GM23338 (cell line): ENCODE data around the gene OTOG. TPM values are rescaled to one million over a fixed set of nuclear protein-coding genes. Genes with fewer than 3 reads are reported as not detected.

Source experiments
- ATAC-seq: fragments of 200-7000 bp; cut with Tn5 transposase; 3 replicates; pipeline ENCODE4 v1.9.1; 2020
- DNase-seq: peaks from one replicate; pipeline ENCODE4 v3.0.0-alpha.2; 2015; ENCODE audit warnings: low spot score
- H2AFZ ChIP-seq: fragments of 200-600 bp; sonication (generic); 2 replicates; pipeline ENCODE4 v1.8.0; 2016; ENCODE audit warnings: antibody characterized with exemption, mild to moderate bottlenecking, moderate library complexity
- H3F3A ChIP-seq: fragments of 200-600 bp; sonication (generic); replicated peaks from 2 replicates; pipeline ENCODE4 v1.8.0; 2017; ENCODE audit warnings: antibody characterized with exemption, mixed run types, low read depth
- H3K27ac ChIP-seq: fragments of 200-600 bp; sonication (generic); 2 replicates; pipeline ENCODE4 v1.6.1; 2016; ENCODE audit warnings: low read depth
- H3K27me3 ChIP-seq: fragments of 200-600 bp; sonication (generic); 2 replicates; pipeline ENCODE4 v1.8.0; 2016; ENCODE audit warnings: mild to moderate bottlenecking, mixed run types, moderate library complexity; ENCODE audit not compliant: insufficient read depth
- H3K36me3 ChIP-seq: fragments of 200-600 bp; sonication (generic); 2 replicates; pipeline ENCODE4 v1.8.0; 2016; ENCODE audit warnings: mild to moderate bottlenecking; ENCODE audit not compliant: insufficient read depth
- H3K4me1 ChIP-seq: fragments of 200-600 bp; sonication (generic); 2 replicates; pipeline ENCODE4 v1.8.0; 2016; ENCODE audit warnings: mild to moderate bottlenecking, moderate library complexity; ENCODE audit not compliant: insufficient read depth
- H3K4me2 ChIP-seq: fragments of 200-600 bp; sonication (generic); 2 replicates; pipeline ENCODE4 v1.7.1; 2017; ENCODE audit warnings: mixed run types
- H3K4me3 ChIP-seq: fragments of 200-600 bp; sonication (generic); 2 replicates; pipeline ENCODE4 v1.6.1; 2016; ENCODE audit warnings: mixed run types
- H3K79me2 ChIP-seq: fragments of 200-600 bp; sonication (generic); replicated peaks from 2 replicates; pipeline ENCODE4 v1.8.0; 2017; ENCODE audit warnings: mild to moderate bottlenecking; ENCODE audit not compliant: insufficient read depth
- H3K9me2 ChIP-seq: fragments of 200-600 bp; sonication (generic); 2 replicates; pipeline ENCODE4 v1.8.0; 2017; ENCODE audit not compliant: insufficient read depth
- H4K20me1 ChIP-seq: fragments of 200-600 bp; sonication (generic); replicated peaks from 2 replicates; pipeline ENCODE4 v1.8.0; 2017; ENCODE audit warnings: mild to moderate bottlenecking; ENCODE audit not compliant: insufficient read depth
- H3K27ac Mint-ChIP-seq: 2 replicates; pipeline ENCODE4 v1.8.0; 2020; ENCODE audit warnings: inconsistent platforms, mild to moderate bottlenecking, moderate library complexity, mixed read lengths
- H3K27me3 Mint-ChIP-seq: 3 replicates; pipeline ENCODE4 v1.8.0; 2022; ENCODE audit warnings: low read depth, mild to moderate bottlenecking, moderate library complexity, mixed read lengths, inconsistent platforms; ENCODE audit not compliant: insufficient read depth, poor library complexity
- H3K36me3 Mint-ChIP-seq: 3 replicates; pipeline ENCODE4 v1.8.0; 2021; ENCODE audit warnings: low read depth, mild to moderate bottlenecking, inconsistent platforms, moderate library complexity, mixed read lengths
- H3K4me1 Mint-ChIP-seq: 3 replicates; pipeline ENCODE4 v1.8.0; 2020; ENCODE audit warnings: mild to moderate bottlenecking, inconsistent platforms, mixed read lengths
- H3K4me3 Mint-ChIP-seq: 3 replicates; pipeline ENCODE4 v1.8.0; 2021; ENCODE audit warnings: moderate library complexity, mild to moderate bottlenecking, inconsistent platforms, mixed read lengths
- H3K9me3 Mint-ChIP-seq: 3 replicates; pipeline ENCODE4 v1.8.0; 2020; ENCODE audit warnings: moderate library complexity, mild to moderate bottlenecking, inconsistent platforms, mixed read lengths
- CREB1 ChIP-seq: fragments of 250-450 bp; sonication (Bioruptor Pico); IDR thresholded peaks from 2 replicates; pipeline ENCODE4 v1.5.0; 2020; ENCODE audit warnings: low read depth, mild to moderate bottlenecking, moderate library complexity
- EZH2phosphoT487 ChIP-seq: fragments of 200-600 bp; sonication (generic); IDR thresholded peaks from one replicate; pipeline ENCODE4 v1.8.1; 2018; ENCODE audit warnings: antibody characterized with exemption; ENCODE audit not compliant: unreplicated experiment
- NANOG ChIP-seq: IDR thresholded peaks from 2 replicates; pipeline ENCODE4 v1.6.1; 2016; ENCODE audit warnings: antibody characterized with exemption, borderline replicate concordance
- POLR2AphosphoS5 ChIP-seq: IDR thresholded peaks from 2 replicates; pipeline ENCODE4 v1.6.1; 2016; ENCODE audit warnings: antibody characterized with exemption, low read depth
- STAT1 ChIP-seq: IDR thresholded peaks from one replicate; pipeline ENCODE4 v1.6.1; 2016; ENCODE audit warnings: antibody characterized with exemption; ENCODE audit not compliant: unreplicated experiment
- ZNF114 ChIP-seq: fragments of 250-450 bp; sonication (Bioruptor Pico); IDR thresholded peaks from 2 replicates; pipeline ENCODE4 v1.5.0; 2020; ENCODE audit warnings: mild to moderate bottlenecking, moderate library complexity
- ZNF331 ChIP-seq: fragments of 250-450 bp; sonication (Bioruptor Pico); IDR thresholded peaks from 2 replicates; pipeline ENCODE4 v1.5.0; 2020; ENCODE audit warnings: low read depth, mild to moderate bottlenecking, moderate library complexity
- polyA plus RNA-seq: library from polyadenylated mRNA; unstranded; fragments of >200 nt; fragmentation: Nextera tagmentation; extraction: Ambion mirVana; gene quantifications from 2 replicates; pipeline ENCODE4 v1.2.1, GENCODE V29; 2016
- total RNA-seq: library from RNA; depleted of rRNA; stranded (reverse); fragments of >200 nt; shearing (Covaris generic); gene quantifications from 2 replicates; pipeline ENCODE4 v1.2.3, GENCODE V29; 2014
- TF ChIP-seq, protein P1 (sequence below): IDR thresholded peaks from 2 replicates; pipeline ENCODE4 v1.6.1; 2016; ENCODE audit warnings: antibody characterized with exemption
- TF ChIP-seq, protein P2 (sequence below), 2 experiments: fragments of 200-600 bp in 1 of 2; sonication (generic) in 1 of 2; conservative IDR thresholded peaks; 2 replicates each; pipeline versions ENCODE4 v1.5.1 to v1.6.1; 2016 to 2017; ENCODE audit warnings: antibody characterized with exemption in 2 of 2, low read depth in 2 of 2, mild to moderate bottlenecking in 2 of 2, moderate library complexity in 1 of 2
- TF ChIP-seq, protein P3 (sequence below): fragments of 250-450 bp; sonication (Bioruptor Pico); IDR thresholded peaks from 2 replicates; pipeline ENCODE4 v1.5.0; 2020; ENCODE audit warnings: mild to moderate bottlenecking, moderate library complexity

OTOG gene
- total and polyA plus RNA-seq, 2 experiments from 2014 or later, result 0.40 to 0.52 TPM

DNA sequence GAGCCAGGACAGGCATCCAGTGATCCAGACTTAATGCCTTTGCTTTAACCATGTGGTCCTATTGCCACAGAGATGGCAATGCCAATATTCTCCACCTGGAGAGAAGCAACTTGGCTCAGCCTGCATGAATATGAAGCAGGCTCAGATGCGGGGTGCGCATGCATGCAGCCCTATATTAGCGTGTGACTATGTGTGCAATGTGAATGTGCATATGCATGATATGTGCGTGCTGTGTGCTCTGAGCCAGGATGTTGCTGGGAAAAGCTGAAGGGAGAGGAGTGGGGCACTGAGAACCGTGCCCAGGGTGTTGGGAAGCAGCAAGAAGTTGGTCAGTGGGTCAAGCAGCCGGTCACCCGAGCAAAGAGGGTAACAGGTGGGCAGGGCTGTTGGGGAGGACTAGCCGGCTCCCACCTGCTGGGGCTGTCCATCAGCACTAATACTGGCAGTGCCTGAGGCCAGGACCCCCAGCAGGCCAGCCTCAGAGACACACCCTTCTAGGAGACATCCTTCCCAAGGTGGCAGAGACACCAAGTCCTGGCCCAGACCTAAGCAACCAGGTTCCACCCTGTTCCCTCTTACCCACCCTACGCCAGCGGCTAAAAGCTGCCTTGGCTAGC, 147.5 kb downstream of the OTOG start (continued):
- no peak for TF ChIP-seq NANOG
- TF ChIP-seq CREB1 (CRISPR knock-in tag), result no peak
- TF ChIP-seq POLR2AphosphoS5, result no peak
- no peak for TF ChIP-seq ZNF114 (CRISPR knock-in tag)
- no peak for TF ChIP-seq STAT1
- TF ChIP-seq, protein P1, sequence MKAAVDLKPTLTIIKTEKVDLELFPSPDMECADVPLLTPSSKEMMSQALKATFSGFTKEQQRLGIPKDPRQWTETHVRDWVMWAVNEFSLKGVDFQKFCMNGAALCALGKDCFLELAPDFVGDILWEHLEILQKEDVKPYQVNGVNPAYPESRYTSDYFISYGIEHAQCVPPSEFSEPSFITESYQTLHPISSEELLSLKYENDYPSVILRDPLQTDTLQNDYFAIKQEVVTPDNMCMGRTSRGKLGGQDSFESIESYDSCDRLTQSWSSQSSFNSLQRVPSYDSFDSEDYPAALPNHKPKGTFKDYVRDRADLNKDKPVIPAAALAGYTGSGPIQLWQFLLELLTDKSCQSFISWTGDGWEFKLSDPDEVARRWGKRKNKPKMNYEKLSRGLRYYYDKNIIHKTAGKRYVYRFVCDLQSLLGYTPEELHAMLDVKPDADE, result no peak
- TF ChIP-seq, protein P2, sequence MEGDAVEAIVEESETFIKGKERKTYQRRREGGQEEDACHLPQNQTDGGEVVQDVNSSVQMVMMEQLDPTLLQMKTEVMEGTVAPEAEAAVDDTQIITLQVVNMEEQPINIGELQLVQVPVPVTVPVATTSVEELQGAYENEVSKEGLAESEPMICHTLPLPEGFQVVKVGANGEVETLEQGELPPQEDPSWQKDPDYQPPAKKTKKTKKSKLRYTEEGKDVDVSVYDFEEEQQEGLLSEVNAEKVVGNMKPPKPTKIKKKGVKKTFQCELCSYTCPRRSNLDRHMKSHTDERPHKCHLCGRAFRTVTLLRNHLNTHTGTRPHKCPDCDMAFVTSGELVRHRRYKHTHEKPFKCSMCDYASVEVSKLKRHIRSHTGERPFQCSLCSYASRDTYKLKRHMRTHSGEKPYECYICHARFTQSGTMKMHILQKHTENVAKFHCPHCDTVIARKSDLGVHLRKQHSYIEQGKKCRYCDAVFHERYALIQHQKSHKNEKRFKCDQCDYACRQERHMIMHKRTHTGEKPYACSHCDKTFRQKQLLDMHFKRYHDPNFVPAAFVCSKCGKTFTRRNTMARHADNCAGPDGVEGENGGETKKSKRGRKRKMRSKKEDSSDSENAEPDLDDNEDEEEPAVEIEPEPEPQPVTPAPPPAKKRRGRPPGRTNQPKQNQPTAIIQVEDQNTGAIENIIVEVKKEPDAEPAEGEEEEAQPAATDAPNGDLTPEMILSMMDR (conservative IDR thresholded peaks at IDR 0.05; ENCODE audit: low read depth in 2 of 2), result no peak

DNA sequence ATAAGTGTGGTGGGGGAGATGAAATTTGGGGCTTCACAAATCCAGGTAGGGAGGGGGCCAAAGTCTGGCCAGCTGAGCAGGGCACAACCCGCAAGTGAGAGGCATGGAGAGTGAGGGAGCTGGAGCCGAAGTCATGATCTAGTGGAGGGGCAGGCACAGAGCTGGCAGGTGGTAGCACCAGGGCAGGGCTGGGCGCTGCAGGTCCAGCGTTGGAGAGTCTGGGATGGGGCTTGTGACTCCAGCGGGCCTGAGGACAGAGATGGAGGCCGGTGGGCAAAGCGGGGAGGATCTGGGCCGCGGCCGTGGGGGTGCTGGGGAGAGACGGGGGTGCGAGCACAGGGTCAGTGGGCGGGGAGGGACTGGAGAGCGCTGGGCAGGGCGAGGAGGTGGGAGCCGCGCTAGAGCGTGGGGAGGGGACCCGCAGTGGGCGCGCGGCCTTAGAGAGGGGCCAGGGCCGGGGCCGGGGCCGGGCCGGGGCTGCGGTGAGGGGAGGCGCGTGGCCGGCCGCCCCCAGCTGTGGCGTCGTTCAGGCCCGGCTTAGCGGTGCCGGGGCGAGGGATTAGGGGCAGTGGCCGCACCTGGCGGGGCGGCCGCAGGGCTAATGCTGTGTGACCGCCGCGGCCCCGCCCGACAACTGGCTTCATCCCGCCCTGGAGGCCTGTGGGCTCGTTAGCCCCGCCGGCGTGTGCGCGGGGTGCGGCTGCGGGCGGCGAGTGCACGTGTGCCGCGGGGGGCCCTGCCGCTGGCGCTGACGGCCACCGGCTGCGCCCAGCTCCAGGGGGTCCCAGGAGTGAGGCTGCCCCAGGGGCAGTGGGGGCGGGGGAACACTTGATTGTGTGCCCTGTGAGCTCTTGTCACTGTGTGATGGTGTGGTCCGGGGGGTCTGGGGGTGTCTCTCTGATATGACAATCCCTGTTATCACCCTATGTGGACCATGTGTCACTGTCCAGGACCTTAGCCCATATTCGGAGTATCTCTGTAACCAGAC, 148.7 kb downstream of the OTOG start:
- H3K27ac ChIP-seq, result no peak overlapping the region
- Mint-ChIP-seq H3K9me3 (no peaks in the 10 kb centered on the region), H3K4me1 (0 out of 3 replicates have a peak, but pooled peaks cover 4% of the 10 kb centered on the region), H3K27me3 (peaks cover 28% of the 10 kb centered on the region), H3K4me3 (peak overlapping the region; percentile 66), H3K27ac (no peak overlapping the region), H3K36me3 (no peaks in the 10 kb centered on the region)
- H3F3A ChIP-seq, result no peaks in the 10 kb centered on the region
- H3K36me3 ChIP-seq, result no peaks in the 10 kb centered on the region
- H3K79me2 ChIP-seq, result no peaks in the 10 kb centered on the region
- H3K4me2 ChIP-seq, result peak overlapping the region; percentile 79
- H3K4me1 ChIP-seq, result no peaks in the 10 kb centered on the region
- no peaks in the 10 kb centered on the region for H3K9me2 ChIP-seq
- H4K20me1 ChIP-seq, result peaks cover 3% of the 10 kb centered on the region; the same call in 1 of the 2 replicates
- H3K4me3 ChIP-seq, result peak overlapping the region; percentile 53
- H2AFZ ChIP-seq, result peak overlapping the region; percentile 76; the same call in 1 of the 2 replicates
- DNase-seq (peak; percentile 59), ATAC-seq (peak; percentile 84)
- H3K27me3 ChIP-seq, result peaks cover 57% of the 10 kb centered on the region
- no peak for TF ChIP-seq EZH2phosphoT487
- TF ChIP-seq ZNF331 (CRISPR knock-in tag), result no peak
- TF ChIP-seq, protein P3, sequence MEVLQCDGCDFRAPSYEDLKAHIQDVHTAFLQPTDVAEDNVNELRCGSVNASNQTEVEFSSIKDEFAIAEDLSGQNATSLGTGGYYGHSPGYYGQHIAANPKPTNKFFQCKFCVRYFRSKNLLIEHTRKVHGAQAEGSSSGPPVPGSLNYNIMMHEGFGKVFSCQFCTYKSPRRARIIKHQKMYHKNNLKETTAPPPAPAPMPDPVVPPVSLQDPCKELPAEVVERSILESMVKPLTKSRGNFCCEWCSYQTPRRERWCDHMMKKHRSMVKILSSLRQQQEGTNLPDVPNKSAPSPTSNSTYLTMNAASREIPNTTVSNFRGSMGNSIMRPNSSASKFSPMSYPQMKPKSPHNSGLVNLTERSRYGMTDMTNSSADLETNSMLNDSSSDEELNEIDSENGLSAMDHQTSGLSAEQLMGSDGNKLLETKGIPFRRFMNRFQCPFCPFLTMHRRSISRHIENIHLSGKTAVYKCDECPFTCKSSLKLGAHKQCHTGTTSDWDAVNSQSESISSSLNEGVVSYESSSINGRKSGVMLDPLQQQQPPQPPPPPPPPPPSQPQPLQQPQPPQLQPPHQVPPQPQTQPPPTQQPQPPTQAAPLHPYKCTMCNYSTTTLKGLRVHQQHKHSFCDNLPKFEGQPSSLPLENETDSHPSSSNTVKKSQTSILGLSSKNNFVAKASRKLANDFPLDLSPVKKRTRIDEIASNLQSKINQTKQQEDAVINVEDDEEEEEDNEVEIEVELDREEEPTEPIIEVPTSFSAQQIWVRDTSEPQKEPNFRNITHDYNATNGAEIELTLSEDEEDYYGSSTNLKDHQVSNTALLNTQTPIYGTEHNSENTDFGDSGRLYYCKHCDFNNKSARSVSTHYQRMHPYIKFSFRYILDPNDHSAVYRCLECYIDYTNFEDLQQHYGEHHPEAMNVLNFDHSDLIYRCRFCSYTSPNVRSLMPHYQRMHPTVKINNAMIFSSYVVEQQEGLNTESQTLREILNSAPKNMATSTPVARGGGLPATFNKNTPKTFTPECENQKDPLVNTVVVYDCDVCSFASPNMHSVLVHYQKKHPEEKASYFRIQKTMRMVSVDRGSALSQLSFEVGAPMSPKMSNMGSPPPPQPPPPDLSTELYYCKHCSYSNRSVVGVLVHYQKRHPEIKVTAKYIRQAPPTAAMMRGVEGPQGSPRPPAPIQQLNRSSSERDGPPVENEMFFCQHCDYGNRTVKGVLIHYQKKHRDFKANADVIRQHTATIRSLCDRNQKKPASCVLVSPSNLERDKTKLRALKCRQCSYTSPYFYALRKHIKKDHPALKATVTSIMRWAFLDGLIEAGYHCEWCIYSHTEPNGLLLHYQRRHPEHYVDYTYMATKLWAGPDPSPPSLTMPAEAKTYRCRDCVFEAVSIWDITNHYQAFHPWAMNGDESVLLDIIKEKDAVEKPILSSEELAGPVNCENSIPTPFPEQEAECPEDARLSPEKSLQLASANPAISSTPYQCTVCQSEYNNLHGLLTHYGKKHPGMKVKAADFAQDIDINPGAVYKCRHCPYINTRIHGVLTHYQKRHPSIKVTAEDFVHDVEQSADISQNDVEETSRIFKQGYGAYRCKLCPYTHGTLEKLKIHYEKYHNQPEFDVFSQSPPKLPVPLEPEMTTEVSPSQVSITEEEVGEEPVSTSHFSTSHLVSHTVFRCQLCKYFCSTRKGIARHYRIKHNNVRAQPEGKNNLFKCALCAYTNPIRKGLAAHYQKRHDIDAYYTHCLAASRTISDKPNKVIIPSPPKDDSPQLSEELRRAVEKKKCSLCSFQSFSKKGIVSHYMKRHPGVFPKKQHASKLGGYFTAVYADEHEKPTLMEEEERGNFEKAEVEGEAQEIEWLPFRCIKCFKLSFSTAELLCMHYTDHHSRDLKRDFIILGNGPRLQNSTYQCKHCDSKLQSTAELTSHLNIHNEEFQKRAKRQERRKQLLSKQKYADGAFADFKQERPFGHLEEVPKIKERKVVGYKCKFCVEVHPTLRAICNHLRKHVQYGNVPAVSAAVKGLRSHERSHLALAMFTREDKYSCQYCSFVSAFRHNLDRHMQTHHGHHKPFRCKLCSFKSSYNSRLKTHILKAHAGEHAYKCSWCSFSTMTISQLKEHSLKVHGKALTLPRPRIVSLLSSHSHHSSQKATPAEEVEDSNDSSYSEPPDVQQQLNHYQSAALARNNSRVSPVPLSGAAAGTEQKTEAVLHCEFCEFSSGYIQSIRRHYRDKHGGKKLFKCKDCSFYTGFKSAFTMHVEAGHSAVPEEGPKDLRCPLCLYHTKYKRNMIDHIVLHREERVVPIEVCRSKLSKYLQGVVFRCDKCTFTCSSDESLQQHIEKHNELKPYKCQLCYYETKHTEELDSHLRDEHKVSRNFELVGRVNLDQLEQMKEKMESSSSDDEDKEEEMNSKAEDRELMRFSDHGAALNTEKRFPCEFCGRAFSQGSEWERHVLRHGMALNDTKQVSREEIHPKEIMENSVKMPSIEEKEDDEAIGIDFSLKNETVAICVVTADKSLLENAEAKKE (CRISPR knock-in tag), result no peak
- TF ChIP-seq ZNF114 (CRISPR knock-in tag), result no peak
- TF ChIP-seq NANOG, result no peak
- TF ChIP-seq POLR2AphosphoS5, result no peak
- TF ChIP-seq, protein P2 (conservative IDR thresholded peaks at IDR 0.05; ENCODE audit: low read depth in 2 of 2), result no peak
- no peak for TF ChIP-seq CREB1 (CRISPR knock-in tag)
